GM19463 (cell line): ENCODE results near the gene CDYL2.
A peak's percentile ranks its signal among the peaks of the same experiment; 100 is the strongest.
"Not testable (repeated sequence)": the region's sequence is repeated elsewhere in the genome, so short reads cannot be mapped to it uniquely, and the experiment has no call there.

Experiments
- ATAC-seq: cut with Tn5 transposase; IDR thresholded peaks from one replicate; pipeline ENCODE4 v1.9.1; 2021; ENCODE audit warnings: mild to moderate bottlenecking, moderate library complexity; ENCODE audit not compliant: unreplicated experiment

CDYL2 gene

DNA sequence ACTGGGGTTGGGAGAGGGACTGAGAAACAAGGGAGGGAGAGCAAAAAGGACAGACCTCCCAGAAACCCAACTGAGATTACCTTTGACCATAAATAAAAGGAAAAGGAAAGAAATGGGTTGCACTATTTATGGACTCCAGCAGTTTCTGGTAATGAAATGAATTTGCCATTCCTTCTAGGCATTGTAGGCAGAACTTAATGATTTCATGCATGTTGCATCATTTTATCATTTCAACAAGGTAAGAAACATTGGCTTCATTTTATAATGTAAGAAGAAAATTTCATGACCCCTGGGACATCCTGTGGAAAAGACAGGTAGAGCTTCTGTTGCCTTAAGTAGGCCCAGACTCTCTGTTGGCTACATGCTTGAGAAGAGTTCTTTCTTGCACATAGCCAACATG, 8.2 kb upstream of the CDYL2 start:
- no peak for ATAC-seq

DNA sequence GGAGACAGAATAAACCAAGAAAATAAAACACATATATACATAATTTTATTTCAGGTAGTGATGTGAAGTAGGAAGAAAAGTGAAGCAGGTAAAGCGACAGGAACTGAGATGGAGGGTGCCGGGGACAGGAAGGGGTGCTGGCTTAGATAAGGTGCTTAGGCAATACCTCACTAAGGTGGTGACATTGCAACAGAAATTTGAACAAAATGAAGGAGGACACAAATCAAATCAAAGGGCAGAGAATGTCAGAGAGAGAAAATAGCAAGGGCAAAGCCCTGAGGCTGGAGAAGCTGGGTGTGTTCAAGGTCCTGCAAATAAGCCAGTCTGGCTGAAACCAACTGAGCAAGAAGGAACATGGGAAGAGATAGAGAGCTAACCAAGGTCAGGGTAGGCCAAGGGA, 5.0 kb upstream of the CDYL2 start:
- ATAC-seq, result no peak

DNA sequence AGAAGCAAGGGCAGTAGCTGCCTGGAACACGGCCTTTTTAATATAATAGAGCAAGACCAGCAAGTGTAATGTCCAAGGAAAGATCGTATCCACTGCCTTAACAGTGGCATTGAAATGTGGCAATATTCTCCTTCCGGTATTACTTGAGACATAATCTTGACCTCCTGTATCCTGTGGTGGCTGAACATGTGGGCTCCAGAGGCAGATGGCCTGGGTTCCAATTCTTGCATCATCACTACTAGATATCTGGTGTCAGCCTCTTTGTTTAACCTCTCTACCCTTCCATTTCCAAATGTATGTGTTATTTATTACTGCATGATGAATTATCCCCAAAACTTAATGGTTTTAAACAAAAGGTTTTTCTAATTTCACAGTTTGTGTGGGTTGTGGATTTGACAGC, 3.5 kb upstream of the CDYL2 start:
- ATAC-seq, result no peak

DNA sequence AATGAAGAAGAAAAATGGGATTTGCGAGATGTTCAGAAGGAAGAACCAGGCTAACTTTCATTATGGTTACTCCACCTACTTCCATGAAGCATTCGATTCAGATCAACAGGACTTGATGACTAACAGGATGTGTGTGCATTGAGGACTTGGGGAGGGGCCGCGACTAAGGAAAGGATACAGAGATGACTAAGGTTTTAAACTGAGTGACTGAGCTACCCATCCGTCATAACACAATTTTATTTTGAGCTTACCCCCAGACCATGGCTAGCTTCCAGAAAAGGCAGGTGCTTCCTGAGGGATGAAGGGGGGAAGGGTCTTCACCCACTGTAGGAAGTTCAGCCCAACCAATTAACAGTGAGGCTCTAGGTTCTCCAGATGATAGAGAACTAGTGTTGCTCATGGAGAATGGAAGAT, 2.5 kb upstream of the CDYL2 start:
- ATAC-seq, result no peak

DNA sequence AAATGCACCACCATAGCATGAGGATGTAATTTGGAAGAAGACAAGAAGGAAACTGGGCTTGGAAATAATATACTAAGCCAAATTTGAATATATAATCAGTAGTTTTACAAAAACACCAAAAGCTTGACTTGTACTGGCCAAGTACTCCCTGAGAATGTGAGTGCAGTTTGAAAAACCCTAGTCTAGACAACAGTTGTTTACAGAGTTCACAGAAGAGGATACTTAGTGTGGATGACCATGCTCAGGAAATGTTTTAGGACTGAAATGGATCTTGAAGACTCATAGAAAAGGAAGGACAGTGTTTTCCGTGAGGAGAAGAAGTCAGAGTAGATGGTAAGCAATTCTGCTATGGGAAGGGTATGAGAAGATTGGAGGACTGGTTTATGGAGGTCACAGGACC, 1.9 kb upstream of the CDYL2 start:
- no peak for ATAC-seq

DNA sequence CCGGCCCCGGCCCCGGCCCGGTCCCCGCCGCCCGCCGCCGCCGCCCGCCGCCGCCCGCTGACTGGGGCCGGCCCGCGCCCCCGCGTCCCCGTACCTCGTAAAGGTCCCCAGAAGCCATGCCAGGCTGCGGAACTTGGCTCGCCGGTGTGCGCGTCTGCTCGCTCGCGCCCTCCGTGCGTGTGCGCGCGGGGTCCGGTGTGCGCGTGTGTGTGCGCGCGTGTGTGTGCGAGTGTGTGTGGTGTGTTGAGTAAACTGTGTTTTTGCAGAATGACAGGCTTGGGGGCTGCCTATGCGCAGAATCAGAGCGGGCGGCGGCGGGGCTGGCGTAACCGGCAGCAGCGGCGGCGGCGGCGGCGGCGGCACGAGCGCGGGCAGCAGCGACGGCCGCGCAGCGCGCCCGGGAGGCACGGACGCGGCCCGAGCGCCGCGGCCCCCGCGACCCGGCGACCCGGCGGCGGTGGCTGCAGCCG, 307 bp downstream of the CDYL2 start:
- ATAC-seq, result peak; percentile 27

DNA sequence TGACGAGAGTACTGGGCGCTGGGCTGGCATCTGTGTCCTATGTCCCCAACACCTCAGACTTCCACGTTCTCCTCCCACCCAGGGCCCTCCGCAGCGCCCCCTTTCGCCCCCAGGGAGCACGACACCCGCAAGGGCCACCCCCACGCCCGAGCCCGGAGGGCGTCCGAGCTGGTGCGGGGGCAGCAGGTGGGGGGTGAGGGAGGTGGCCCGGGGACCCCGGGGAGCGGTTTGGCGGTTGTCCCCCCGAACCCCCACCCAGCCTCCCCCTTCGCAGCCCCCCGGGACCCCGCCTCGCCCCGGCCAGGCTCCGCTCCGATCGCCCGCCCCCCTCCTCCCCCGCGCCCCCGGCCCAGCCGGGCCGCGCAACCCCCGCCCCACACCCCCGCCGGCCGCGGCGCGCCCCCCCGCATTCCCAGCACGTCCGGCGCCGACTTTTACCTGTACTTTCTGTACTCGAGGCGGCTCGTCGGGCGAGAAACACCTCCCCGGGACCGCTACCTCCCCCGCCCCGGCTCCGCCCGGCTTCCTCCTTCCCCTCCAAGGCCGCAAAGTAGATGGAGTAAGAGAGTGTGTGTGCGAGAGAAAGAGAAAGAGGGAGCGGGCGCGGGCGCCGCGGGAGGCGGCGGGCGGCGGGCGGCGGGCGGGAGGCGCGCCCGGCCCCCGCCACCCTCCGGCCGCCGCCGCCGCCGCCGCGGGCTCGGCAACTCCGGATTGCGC, 901 bp downstream of the CDYL2 start:
- peak; percentile 21 for ATAC-seq

DNA sequence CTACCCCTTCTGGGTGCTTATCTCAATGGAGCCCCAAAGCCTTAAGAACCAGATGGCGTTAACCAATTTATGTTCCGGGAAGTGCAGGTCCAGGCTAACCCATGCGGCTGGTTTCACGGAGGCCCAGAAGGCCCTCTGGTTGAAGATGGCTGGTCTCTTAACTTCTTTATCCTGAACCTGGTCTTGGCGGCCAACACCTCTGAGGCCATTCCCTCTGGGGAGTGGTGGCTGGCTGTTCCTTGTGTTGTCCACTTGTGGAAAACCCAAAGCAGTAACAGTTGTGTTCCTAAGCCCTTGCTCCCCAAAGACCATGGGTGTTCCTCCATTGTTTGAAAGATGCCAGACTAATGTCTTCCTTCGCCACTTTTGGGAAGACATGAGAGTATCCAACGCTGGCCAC, 1.5 kb downstream of the CDYL2 start:
- no peak for ATAC-seq

DNA sequence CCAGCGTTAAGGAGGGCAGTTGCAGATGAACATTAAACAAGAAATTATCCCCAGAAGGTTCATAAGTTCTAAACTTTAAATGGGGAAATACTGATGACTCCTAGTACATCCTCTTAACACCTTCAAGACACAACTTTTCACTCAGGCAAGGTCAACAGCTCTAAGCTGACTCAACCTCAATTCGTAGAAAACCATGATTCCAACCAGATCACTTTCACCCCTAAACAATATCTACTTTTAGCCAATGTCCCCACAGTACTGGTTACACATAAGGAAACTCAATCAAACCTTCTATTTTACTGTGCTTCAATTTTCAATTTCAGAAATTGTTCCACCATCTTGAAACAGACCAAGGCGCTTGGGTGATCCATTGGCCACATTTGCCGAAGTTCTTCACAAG, 2.3 kb downstream of the CDYL2 start:
- ATAC-seq, result no peak

DNA sequence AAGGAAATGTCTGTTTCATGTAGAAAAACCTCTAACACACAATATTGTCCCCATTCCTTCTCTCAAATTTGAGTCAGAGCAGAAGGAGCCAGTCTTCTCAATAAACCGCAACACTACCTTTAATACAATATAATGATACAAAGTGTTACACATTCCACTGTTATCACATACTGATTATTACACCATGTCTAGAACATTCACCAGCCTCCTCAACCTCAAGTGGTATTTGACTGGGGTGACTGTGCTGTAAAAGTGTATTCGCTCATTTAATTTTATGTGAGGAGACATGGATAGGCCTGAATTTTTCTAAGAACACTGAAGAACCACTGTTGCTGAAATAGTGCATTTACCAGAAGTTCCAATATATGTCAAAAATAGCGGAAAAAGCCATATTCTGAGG, 10.3 kb downstream of the CDYL2 start:
- no peak for ATAC-seq

DNA sequence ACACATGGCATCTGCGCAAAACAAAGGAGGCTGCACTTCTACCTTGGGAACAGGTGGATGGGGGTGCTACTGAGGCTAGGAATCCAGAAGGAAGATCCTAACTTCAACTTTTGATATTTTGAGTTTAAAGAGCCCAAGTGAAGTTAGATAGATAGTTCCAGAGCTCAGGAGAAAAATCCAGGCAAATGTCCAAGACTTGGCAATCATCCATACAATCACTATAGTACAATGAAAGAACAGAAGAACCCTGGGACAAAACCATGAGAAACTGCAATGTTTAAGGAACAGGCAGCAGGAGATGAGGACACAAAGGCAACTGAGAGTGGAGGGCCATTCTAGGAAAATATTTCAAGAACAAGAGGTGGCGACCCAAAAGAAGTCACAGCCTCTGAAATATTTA, 12.4 kb downstream of the CDYL2 start:
- ATAC-seq, result no peak

DNA sequence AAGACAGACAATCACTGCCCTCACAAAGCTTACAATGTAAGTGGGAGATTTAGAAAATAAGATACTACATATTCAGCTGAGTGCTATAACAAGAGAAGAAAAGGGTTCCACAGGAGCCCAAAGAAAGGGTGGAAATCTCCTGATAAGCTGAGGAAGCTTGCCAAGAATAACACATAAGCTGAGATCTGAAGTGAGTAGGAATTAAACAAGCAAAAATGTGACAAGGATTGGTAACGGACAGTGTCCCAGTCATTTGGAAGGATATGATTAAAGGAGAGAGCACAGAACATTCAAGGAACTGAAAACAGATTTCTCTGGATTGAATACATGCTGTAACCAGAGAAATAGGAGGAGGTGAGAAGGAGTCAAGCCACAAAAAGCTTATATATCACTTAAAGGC, 13.0 kb downstream of the CDYL2 start:
- no peak for ATAC-seq

DNA sequence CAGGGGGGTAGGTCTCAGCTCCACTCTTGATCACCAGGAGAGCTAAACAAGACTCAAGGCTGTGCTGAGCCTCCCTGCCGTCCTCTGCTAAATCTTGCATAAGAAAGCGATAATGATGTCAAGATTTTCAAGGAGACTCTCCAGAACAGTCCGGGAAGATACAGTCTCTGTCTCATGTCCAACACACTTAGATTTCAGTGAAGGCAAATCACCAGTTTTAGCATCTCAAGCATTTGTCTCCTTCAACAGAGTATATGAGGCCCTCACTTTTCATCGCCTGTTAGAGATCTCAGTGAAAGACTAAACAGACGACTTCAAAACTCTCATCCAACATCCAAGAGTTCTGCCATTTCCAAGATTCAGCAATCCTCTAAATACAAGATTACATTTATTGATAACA, 13.6 kb downstream of the CDYL2 start:
- no peak for ATAC-seq

DNA sequence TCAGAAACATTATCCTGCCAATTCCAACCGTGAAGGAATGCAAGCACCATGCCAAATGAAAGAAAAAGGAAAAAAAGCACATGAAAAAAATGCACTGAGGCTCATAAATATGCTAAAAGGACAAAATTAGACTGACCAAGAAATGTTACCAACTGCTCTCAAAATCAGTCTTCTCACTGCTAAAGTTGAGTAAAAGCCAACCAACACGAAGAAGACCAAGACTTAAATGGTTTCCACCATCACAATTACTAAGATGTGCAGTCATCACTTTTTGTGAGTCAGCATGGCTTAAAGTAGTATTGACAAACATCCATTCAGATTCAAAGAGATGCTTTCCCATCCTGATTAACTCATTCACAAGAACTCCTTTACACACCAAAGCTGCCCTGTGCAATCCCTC, 16.4 kb downstream of the CDYL2 start:
- ATAC-seq, result no peak

DNA sequence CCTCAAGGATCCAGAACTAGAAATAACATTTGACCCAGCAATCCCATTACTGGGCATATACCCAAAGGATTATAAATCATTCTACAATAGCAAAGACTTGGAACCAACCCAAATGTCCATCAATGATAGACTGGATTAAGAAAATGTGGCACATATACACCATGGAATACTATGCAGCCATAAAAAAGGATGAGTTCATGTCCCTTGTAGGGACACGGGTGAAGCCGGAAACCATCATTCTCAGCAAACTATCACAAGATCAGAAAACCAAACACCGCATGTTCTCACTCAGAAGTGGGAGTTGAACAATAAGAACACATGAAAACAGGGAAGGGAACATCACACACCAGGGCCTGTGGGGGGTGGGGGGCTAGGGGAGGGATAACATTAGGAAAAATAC, 17.8 kb downstream of the CDYL2 start:
- ATAC-seq, result not testable (repeated sequence)

DNA sequence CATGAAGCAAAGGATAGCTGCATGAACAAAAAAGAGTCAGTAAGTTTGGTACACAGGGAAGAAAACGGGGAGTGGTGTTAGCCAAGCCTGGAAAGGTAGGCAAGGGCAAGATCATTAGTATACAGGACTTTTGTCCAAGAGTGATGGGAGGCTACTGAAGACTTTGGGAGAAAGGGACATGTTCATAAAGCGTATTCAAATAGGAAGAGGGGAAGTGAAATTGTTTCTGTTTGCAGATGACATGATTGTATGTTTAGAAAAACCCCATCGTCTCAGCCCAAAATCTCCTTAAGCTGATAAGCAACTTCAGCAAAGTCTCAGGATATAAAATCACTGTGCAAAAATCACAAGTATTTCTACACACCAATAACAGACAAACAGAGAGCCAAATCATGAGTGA, 19.4 kb downstream of the CDYL2 start:
- no peak for ATAC-seq

DNA sequence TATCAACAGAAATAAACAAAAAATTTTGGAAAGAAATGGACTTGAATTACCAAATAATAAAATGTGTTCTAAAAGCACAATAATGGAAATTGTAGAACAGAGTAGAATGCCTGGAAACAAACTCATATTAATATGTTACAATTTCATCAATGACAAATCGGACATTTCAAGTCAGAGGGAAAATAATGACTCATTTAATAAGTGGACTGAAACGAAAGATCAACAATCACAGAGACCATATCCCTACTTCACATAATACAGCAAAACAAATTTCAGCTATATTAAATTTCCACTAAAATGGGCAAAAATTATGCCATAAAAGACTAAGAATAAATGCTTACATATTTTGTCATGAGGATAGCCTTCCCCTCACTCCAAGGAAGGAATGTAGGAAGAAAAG, 25.7 kb downstream of the CDYL2 start:
- no peak for ATAC-seq

DNA sequence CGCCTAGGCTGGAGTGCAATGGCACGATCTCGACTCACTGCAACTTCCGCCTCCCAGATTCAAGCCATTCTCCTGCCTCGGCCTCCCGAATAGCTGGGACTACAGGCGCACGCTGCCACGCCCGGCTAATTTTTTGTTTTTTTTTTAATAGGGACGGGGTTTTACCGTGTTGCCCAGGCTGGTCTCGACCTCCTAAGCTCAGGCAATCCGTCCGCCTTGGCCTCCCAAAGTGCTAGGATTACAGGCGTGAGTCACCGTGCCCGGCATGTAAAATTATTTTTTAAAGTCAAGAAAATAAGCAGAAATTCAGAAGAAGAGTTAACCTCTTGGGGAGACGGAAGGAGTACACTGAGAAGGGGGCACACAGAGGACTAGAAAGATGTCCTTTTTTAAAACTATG, 27.5 kb downstream of the CDYL2 start:
- no peak for ATAC-seq

DNA sequence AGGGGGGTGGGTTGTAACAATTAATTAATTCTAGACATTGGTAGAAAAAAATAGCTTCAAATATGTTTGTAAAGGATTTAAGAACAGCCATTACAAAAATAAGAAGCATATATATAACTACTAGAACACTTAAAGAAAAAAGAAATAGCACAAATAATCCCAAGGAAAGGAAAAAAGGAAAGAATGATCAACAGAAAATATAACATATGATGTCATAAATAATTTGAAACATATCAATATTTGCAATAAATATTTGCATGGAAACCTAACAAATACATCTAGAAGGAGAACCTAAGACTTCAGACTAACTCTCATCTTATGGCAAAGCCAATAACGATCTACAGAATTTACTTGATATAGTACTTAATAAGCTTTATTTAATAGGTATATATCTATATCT, 28.9 kb downstream of the CDYL2 start:
- no peak for ATAC-seq

DNA sequence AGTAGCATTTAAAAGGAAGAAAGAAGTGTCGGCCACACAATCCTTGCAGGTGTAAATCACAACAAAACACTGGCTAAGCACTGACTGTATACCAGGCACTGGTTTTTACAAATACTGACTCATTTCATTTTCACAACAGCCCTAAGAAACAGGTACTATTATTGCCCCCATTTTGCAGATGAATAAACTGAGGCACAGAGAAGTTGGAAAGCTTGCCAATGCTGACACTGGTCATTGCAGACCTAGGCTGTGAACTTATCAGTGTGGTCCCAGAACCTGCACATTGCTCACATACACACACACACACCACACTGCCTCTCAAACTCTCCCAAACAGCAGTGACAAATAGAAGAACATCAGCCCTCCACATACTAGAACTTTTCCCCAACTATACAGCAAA, 37.6 kb downstream of the CDYL2 start:
- no peak for ATAC-seq

DNA sequence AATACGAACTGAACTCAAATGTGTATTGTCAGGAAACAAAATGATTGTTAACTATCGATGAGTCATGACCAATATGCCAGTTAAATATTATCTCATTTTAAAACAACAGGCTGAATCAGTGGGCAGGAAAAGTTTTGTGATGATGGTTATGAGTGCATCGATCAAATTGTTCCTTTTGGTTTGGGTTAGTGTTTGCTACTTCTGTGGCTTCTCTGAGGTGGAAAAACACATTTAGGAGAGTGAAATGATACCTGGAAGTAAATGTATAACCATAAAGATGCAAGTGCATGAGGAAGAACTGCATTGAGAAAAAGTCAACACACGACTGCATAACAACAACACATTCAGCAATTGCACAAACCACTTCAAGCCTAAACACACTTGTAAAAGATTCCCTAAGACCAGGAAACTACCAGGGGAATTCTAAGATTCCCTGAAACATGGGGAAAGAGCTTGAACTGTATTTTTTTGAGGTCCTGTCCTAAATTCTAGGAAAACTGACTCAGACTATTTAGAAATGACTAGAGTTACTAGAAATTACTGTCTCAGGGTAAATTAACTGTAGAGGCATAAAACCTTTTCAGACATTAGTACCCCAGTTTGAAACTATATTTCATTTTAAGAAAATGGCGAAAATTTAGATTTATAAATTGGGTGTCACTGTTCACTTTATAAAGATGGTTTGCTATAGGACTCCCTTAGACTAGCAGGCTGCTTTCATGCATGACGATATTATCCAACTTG, 44.8 kb downstream of the CDYL2 start:
- ATAC-seq, result no peak

DNA sequence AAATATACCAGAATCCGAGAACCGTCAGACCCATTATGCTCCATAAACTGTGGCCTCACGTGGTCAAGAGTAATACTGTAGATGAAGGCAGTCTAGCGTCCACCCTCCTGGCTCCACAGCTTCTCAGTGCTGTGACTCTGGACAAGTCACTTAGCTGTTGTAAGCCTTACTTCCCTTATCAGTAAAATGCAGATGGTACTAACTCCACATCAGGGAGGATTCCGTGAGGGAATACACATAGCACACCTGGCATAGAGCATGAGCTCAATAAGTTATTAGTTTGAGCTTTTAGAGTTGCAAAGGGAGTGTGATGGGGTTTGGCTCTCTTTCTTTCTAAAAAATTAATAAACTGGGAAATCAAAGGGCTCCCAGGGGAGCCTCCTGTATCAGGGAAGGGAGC, 49.9 kb downstream of the CDYL2 start:
- ATAC-seq, result no peak

DNA sequence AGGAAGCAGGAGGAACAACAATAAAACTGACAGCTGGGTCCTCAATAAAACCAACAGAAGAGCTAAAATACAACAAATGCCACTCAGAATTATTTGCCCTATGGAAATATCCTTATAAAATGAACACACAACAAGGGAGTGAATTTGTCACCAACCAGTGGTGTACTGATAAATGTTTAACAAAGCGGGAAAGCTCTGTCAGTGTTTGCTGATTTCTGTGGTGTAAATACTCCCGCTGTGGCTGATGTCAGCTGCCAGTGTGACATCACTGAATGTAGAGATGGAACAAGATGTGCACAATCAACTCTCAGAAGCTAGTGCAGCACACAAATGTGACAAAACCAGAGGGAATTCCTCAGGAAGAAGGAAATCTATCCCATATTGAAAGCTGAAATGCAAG, 51.9 kb downstream of the CDYL2 start:
- ATAC-seq, result no peak
